GM19455 (cell line): ENCODE measurements around the gene ANKHD1.
"Not testable (repeated sequence)": the region's sequence is repeated elsewhere in the genome, so short reads cannot be mapped to it uniquely, and the experiment has no call there.

Source experiments
- ATAC-seq: cut with Tn5 transposase; IDR thresholded peaks from one replicate; pipeline ENCODE4 v1.9.1; 2021; ENCODE audit not compliant: unreplicated experiment

Gene ANKHD1

DNA sequence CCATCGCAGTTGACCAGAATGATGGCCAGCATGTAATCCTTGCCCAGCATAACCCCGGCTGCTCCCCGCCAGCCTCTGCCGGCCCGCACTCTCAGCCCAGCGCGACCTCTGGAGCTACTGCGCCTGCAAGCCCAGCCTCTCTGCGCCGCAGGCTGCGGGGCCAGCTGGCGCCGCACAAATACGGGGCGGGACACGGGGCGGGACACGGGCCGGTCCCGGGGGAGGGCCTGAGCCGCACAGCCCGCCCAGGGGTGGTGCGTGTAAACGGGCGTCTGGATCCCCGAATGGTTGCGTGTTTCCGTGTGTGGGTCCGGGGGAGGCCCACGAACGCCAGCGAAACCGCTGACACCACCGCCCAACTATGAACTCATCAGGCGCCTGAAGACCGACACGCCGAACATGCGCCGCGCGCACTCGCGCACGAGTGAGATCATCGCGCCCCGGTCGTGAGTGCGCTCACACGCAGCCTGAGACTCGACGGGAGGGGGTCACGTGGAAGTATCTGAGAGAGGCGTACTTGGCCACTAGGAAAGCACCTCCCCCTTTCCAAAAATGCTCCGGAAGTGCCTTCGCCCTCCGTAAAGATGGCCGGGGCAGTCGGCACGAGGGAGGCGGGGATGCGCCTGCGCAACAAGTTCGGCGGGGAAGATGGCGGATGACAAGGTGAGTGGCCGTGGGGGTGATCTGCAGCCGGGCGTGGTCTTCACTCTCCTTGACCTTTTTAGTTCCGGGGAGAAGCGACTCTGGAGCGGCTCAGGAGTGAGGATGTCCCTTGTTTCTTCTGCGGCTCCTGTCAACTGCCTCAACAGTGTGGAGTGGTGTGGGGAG, 162.8 kb downstream of the ANKHD1 start, which contains the start of the genes APBB3 and SLC35A4:
Gene APBB3, minus strand, starts transcription at position 403 of the 828 bp plus-strand sequence. Its CDS starts 353 bp downstream, at position 50.
Gene SLC35A4, plus strand, starts transcription at position 633 of the 828 bp plus-strand sequence. CDS start 2,342 bp downstream, outside the sequence.
- peak; percentile 88 for ATAC-seq

DNA sequence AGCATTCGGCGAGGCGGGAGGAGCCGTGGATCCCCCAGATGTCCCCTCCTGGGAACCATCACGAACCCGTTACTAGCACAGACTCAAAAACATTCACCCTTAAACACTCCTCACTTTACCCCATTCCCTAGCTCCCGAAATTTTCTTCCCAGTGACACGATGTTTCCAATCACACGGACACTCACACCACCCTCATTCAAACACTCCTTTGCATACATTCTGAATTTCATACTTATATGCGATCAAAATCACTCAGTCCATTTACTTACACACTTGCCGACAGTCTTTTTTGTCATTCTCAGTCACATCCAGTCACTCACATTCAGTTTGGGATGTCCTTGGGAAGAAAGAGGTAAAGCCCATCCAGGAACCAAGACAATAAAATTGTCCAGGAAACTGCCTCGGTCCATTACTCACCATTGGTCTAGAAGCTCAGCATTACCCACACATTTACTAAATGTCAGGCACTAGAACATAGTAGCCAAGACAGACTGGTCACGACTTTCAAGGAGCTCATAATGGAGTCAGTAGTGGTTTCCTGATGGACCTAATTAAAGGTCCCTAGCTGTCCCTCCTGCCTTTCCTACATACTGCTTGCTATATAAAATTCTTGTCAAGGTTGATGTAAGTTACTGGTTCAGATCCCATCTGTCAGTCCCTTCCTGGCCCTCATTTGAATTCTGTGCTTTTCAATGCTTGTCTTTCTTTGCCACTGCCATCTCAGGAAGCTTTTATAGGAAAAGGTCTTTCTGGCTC, 163.6 kb downstream of the ANKHD1 start:
- ATAC-seq, result no peak

DNA sequence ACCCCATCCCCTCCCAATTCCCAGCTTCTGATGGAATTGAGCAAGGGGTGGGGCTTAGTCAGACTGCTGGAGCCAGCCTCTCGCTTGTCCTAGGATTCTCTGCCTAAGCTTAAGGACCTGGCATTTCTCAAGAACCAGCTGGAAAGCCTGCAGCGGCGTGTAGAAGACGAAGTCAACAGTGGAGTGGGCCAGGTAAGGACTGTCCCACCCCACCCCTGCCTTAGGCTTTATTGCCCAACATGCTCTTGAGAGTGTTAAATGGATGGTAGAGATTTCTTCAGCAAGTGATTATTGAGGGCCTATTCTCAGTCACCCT, 164.1 kb downstream of the ANKHD1 start:
- no peak for ATAC-seq

DNA sequence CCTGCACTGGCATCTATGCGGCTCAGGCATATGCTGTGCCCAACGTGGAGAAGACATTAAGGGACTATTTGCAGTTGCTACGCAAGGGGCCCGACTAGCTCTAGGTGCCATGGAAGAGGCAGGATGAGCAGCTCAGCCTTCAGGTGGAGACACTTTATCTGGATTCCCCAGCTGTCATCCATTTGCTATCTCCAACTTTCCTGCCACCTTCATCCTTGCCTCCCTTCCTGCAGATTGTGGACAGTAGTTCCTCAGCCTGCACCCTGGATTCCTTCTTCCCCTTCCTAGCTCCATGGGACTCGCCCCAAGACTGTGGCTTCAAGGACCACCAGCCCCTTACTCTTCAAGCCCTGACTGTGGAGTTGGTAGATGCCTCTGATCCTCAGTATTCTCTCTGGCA, 165.0 kb downstream of the ANKHD1 start:
- no peak for ATAC-seq

DNA sequence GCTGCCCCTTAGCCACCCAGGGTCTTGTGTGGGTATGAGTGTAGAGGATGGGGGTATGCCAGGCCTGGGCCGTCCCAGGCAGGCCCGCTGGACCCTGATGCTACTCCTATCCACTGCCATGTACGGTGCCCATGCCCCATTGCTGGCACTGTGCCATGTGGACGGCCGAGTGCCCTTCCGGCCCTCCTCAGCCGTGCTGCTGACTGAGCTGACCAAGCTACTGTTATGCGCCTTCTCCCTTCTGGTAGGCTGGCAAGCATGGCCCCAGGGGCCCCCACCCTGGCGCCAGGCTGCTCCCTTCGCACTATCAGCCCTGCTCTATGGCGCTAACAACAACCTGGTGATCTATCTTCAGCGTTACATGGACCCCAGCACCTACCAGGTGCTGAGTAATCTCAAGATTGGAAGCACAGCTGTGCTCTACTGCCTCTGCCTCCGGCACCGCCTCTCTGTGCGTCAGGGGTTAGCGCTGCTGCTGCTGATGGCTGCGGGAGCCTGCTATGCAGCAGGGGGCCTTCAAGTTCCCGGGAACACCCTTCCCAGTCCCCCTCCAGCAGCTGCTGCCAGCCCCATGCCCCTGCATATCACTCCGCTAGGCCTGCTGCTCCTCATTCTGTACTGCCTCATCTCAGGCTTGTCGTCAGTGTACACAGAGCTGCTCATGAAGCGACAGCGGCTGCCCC, 165.6 kb downstream of the ANKHD1 start:
- ATAC-seq, result no peak

DNA sequence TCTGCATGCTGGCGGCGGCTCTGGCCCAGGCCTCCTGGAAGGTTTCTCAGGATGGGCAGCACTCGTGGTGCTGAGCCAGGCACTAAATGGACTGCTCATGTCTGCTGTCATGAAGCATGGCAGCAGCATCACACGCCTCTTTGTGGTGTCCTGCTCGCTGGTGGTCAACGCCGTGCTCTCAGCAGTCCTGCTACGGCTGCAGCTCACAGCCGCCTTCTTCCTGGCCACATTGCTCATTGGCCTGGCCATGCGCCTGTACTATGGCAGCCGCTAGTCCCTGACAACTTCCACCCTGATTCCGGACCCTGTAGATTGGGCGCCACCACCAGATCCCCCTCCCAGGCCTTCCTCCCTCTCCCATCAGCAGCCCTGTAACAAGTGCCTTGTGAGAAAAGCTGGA, 166.2 kb downstream of the ANKHD1 start:
- ATAC-seq, result no peak

DNA sequence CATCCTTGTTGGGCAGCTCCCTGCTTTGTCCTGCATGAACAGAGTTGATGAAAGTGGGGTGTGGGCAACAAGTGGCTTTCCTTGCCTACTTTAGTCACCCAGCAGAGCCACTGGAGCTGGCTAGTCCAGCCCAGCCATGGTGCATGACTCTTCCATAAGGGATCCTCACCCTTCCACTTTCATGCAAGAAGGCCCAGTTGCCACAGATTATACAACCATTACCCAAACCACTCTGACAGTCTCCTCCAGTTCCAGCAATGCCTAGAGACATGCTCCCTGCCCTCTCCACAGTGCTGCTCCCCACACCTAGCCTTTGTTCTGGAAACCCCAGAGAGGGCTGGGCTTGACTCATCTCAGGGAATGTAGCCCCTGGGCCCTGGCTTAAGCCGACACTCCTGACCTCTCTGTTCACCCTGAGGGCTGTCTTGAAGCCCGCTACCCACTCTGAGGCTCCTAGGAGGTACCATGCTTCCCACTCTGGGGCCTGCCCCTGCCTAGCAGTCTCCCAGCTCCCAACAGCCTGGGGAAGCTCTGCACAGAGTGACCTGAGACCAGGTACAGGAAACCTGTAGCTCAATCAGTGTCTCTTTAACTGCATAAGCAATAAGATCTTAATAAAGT, 166.9 kb downstream of the ANKHD1 start:
- no peak for ATAC-seq

DNA sequence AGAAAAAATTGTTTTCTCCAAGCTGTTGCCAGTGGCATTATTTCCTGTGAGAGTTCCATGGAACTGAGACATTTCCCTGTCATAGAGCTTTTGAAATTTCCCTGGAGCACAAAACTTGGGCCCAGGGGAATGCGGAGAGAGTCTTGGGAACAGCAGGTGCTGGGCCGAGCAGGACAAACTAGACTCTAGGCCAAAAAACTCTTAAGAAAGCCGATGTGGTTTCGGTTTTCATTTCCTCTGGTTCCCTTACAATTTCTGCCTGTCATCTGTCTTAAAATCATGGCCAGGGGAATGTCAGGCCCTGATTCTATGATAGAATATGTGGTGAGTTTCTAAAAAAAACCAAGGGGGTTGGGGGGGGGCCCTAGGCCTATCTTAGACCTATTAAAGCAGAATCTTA, 167.6 kb downstream of the ANKHD1 start:
- ATAC-seq, result no peak

DNA sequence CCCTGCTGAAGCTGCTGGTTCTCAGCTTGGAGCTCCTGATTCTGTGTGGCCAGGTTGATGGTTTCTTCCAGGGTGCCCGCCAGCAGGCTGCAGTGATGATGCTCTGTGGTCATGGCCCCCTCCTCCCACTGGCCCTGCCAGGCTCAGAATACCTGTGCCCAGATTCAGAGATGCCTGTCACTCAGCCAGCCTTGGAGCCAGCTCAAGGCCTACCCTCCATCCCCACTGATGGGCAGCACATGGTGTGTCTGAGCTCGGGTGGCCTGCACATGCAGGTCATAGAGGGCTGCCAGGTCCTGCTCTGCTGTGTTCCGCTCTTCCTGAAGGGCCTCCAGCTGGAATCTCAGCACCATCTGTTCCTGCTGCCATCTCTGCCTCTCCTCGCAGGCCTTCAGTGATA, 168.4 kb downstream of the ANKHD1 start:
- no peak for ATAC-seq

DNA sequence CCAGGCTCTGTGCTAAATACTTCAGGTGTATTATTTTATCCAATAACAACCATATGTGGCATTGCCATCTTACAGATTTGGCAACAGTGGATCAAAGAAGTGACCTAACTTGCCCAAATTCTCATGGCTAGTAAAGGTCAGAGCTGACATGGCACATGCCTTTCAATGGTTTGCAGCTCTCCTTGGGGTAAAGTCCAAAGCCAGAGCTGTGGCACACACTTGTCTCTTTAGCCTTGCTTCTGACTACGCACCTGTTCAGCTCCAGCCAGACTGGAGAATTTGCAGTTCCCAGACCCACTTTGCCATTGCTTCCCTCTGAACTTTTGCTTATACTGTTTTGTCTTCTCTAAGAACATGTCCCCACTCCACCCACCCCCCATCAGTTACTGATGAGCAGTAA, 168.9 kb downstream of the ANKHD1 start:
- no peak for ATAC-seq

DNA sequence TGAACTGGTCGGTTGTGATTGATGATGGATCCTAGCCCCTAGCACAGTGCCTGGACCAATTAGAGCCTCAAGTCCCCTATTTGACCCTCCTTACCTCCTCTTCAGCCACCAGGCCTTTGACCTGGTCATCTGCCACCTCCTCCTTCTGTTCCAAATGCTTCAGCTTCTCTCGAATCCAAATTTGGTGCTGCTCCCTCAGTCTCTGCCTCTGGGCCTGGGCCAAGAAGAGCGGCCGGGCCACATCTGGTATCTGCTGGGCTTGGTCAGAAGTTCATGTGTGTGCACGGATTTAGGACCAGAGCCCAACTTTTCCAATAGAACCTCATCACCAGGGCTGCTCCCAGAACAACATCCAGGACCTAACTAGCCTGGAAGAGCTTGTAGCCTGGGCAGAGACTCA, 169.5 kb downstream of the ANKHD1 start:
- no peak for ATAC-seq

DNA sequence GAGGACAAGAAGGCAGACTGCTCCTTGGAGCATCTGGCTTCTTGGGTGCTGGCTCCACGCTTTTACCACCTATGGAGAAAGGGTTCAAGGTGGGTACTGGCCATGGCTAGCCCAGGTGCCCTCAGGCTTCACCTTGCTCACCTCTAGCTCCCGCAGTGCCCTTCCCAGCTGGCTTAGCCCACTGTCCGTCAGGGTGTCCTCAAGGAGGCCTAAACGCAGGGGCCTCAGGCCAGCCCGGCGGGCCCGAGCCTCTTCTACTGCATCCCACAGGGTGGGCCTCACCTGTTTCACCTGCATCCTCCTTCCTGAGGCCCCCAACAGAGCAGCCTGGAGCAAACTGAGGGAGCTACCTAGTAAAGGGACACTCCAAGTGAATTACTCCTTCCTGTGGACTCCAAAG, 172.1 kb downstream of the ANKHD1 start:
- ATAC-seq, result no peak

DNA sequence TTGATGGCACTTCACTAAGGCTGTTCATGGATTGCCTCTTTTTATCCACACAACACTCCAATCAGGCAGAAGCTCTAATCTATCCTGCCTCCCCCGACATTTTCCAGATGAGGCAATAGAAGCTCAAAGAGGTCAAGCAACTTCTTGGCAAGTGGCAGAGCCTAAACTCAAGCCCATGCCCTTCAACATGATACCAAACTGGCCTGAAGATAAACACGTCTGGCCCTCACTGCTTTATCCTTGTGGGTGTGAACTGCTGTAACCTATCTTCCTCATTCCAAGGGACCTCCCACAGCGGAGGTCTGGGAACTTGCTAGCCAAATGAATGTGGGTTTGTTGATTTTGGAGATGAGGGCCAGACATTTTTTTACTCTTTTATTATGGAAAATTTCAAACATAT, 172.5 kb downstream of the ANKHD1 start:
- ATAC-seq, result no peak

DNA sequence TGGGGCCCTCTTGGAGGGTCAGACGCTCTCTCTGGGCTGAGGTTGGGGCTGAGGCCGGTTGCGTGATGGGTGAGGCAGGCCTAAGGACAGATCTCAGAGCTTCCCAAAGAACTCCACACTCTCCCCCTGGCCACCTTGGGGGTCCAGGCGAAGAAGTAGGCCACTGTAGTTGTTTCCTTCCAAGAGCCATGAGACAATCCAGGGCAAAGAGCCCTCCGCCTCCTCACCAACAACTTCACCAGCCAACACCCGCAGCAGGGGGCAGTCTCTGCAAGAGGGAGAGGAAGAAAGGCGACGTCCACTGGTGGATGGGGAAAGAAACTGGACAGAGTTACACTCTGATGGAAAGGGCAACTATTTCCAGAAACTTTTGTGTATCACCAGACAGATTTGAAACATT, 173.7 kb downstream of the ANKHD1 start:
- no peak for ATAC-seq

DNA sequence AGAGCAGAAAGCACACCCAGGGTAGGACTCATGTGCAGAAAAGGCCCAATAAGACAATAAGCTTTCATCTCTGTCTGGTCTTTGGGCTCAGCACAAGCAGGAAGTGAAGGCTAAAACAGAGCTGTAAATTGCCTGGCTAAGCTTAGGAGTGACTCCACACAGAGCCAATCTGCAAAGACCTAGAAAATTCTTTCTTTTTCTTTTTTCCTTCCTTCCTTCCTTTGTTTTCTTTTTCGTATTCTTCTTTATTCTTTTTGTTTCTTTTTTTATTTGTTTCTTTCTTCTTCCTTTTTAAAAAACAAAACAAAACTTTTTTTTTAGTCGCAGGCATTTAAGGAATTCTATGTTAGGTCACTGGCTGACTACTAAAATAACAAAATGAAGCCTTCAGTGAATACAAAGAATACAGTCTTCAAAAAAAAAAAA, 175.2 kb downstream of the ANKHD1 start:
- ATAC-seq, result no peak

DNA sequence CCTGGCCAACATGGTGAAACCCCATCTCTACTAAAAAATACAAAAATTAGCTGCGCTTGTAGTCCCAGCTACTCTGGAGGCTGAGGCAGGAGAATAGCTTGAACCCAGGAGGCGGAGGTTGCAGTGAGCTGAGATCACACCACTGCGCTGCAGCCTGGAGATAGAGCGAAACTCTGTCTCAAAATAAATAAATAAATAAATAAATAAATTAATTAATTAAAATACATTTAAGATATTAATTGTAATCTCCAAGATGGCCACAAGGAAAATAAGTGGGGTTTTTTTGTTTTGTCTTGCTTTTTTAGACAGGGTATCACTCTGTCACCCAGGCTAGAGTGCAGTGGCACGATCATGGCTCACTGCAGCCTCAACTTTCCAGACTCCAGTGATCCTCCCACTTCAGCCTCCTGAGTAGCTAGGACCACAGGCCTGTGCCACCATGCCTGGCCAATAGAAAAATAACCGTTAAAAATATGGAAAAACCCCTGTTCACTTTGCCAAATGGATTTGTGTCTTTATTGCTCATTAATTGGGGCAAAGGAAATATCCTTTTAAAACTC, 177.6 kb downstream of the ANKHD1 start:
- ATAC-seq, result not testable (repeated sequence)

DNA sequence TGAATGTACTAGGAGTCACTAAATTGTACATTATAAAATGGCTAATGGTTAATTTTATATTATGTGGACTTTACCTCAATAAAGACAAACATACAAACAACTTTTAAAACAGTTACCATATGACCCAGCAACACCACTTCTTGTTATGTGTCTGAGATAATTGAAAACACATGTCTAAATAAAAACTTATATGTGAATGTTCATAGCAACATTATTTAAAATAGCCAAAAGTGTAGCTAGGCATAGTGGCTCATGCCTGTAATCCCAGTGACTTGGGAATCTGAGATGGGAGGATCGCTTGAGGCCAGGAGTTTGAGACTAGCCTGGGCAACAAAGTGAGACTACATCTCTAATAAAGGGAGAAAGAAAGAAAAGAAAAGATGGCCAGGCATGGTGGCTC, 185.9 kb downstream of the ANKHD1 start:
- no peak for ATAC-seq

DNA sequence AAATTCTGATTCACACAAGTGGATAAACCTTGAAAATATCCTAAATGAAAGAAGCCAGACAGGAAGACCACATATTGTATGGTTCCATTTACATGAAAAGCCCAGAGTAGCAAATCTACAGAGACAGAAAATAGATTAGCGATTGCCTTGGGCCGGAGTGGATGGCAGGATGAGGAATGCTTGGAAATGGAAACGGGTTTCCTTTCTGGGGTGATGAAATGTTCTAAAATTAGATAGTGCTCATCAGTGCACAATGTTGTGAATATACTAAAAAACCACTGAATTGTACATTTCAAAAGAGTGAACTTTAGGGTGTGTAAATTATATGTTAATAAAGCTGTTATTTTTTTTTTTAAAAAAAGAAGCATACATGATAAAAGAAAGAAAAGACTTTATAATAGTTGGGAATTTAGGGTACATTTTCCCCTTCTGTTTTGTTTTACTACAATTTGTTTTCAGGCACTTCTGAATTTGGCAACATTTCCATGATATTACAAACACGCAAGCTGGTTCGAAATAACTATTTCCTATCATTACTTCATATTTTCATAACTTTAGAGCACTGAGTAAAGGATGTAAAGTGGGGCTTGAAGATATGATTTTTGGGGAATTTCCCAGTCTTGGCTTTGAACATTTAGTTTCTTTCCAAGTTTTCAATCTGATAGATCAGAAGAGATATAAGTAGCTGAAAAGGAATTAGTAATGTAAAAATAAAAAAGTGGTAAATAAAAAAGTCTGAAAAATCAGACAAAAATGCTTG, 186.9 kb downstream of the ANKHD1 start:
- ATAC-seq, result no peak
